HEK293 (cell line): ENCODE data around the gene FAM149B1.
A peak's percentile ranks its signal among the peaks of the same experiment; 100 is the strongest.

Experiments
- CTCF ChIP-seq: fragments of 450-650 bp; formaldehyde crosslinking; IDR thresholded peaks from 2 replicates; pipeline ENCODE4 v1.5.1; 2016; ENCODE audit warnings: missing biosample characterization, missing genetic modification characterization
- GLIS2 ChIP-seq: fragments of 450-650 bp; formaldehyde crosslinking; IDR thresholded peaks from 2 replicates; pipeline ENCODE4 v1.5.1; 2016; ENCODE audit warnings: missing biosample characterization, missing genetic modification characterization
- KLF10 ChIP-seq: fragments of 450-650 bp; IDR thresholded peaks from 2 replicates; pipeline ENCODE4 v1.5.1; 2018; ENCODE audit warnings: missing biosample characterization, mild to moderate bottlenecking, missing genetic modification characterization
- PBX3 ChIP-seq: sonication (generic); formaldehyde crosslinking; IDR thresholded peaks from 2 replicates; pipeline ENCODE4 v1.8.1; 2022; ENCODE audit warnings: mild to moderate bottlenecking, moderate library complexity, missing genetic modification reagents
- SP2 ChIP-seq: fragments of 450-650 bp; formaldehyde crosslinking; IDR thresholded peaks from 2 replicates; pipeline ENCODE4 v1.5.1; 2016; ENCODE audit warnings: missing biosample characterization, missing genetic modification characterization
- SP7 ChIP-seq: fragments of 450-650 bp; formaldehyde crosslinking; IDR thresholded peaks from 2 replicates; pipeline ENCODE4 v1.5.1; 2016; ENCODE audit warnings: missing biosample characterization, missing genetic modification characterization
- ZBTB20 ChIP-seq: fragments of 450-650 bp; formaldehyde crosslinking; IDR thresholded peaks from 2 replicates; pipeline ENCODE4 v1.5.1; 2016; ENCODE audit warnings: missing biosample characterization, missing genetic modification characterization
- ZBTB48 ChIP-seq: fragments of 450-650 bp; formaldehyde crosslinking; IDR thresholded peaks from 2 replicates; pipeline ENCODE4 v1.5.1; 2016; ENCODE audit warnings: missing biosample characterization, missing genetic modification characterization
- ZEB2 ChIP-seq: fragments of 450-650 bp; formaldehyde crosslinking; IDR thresholded peaks from 2 replicates; pipeline ENCODE4 v1.5.1; 2016; ENCODE audit warnings: missing biosample characterization, missing genetic modification characterization
- ZFHX2 ChIP-seq: fragments of 450-650 bp; formaldehyde crosslinking; conservative IDR thresholded peaks from 2 replicates; pipeline ENCODE4 v1.5.1; 2016; ENCODE audit warnings: missing biosample characterization, missing genetic modification characterization
- ZNF184 ChIP-seq: fragments of 450-650 bp; IDR thresholded peaks from 2 replicates; pipeline ENCODE4 v1.5.1; 2018; ENCODE audit warnings: missing biosample characterization, mild to moderate bottlenecking, missing genetic modification characterization
- ZNF2 ChIP-seq: fragments of 450-650 bp; formaldehyde crosslinking; IDR thresholded peaks from 2 replicates; pipeline ENCODE4 v1.5.1; 2016; ENCODE audit warnings: missing biosample characterization, missing genetic modification characterization
- ZNF211 ChIP-seq: fragments of 450-650 bp; formaldehyde crosslinking; IDR thresholded peaks from 2 replicates; pipeline ENCODE4 v1.5.1; 2016; ENCODE audit warnings: low read depth, missing biosample characterization, missing genetic modification characterization
- ZNF214 ChIP-seq: fragments of 450-650 bp; formaldehyde crosslinking; IDR thresholded peaks from 2 replicates; pipeline ENCODE4 v1.5.1; 2017; ENCODE audit warnings: missing biosample characterization, mild to moderate bottlenecking, missing genetic modification characterization, borderline replicate concordance
- ZNF335 ChIP-seq: fragments of 450-650 bp; formaldehyde crosslinking; conservative IDR thresholded peaks from 2 replicates; pipeline ENCODE4 v1.5.1; 2016; ENCODE audit warnings: missing biosample characterization, missing genetic modification characterization
- ZNF391 ChIP-seq: fragments of 450-650 bp; formaldehyde crosslinking; IDR thresholded peaks from 2 replicates; pipeline ENCODE4 v1.5.1; 2016; ENCODE audit warnings: low read depth, missing biosample characterization, missing genetic modification characterization, borderline replicate concordance
- ZNF394 ChIP-seq: fragments of 450-650 bp; formaldehyde crosslinking; IDR thresholded peaks from 2 replicates; pipeline ENCODE4 v1.5.1; 2016; ENCODE audit warnings: missing biosample characterization, missing genetic modification characterization, mild to moderate bottlenecking, moderate library complexity, borderline replicate concordance
- ZNF423 ChIP-seq: fragments of 450-650 bp; formaldehyde crosslinking; IDR thresholded peaks from 2 replicates; pipeline ENCODE4 v1.5.1; 2016; ENCODE audit warnings: missing biosample characterization, missing genetic modification characterization
- ZNF549 ChIP-seq: fragments of 450-650 bp; IDR thresholded peaks from 2 replicates; pipeline ENCODE4 v1.5.1; 2018; ENCODE audit warnings: missing biosample characterization, missing genetic modification characterization, mild to moderate bottlenecking, inconsistent platforms, moderate library complexity
- ZNF561 ChIP-seq: fragments of 450-650 bp; IDR thresholded peaks from 2 replicates; pipeline ENCODE4 v1.5.1; 2018; ENCODE audit warnings: missing biosample characterization, missing genetic modification characterization, borderline replicate concordance
- ZNF585B ChIP-seq: fragments of 450-650 bp; formaldehyde crosslinking; IDR thresholded peaks from 2 replicates; pipeline ENCODE4 v1.5.1; 2016; ENCODE audit warnings: missing biosample characterization, missing genetic modification characterization
- ZNF629 ChIP-seq: fragments of 450-650 bp; formaldehyde crosslinking; IDR thresholded peaks from 2 replicates; pipeline ENCODE4 v1.5.1; 2017; ENCODE audit warnings: missing biosample characterization, missing genetic modification characterization
- ZNF645 ChIP-seq: fragments of 450-650 bp; formaldehyde crosslinking; IDR thresholded peaks from 2 replicates; pipeline ENCODE4; 2016; ENCODE audit warnings: missing biosample characterization, missing genetic modification characterization
- ZNF658 ChIP-seq: fragments of 450-650 bp; formaldehyde crosslinking; IDR thresholded peaks from 2 replicates; pipeline ENCODE4; 2016; ENCODE audit warnings: missing biosample characterization, missing genetic modification characterization
- ZNF76 ChIP-seq: fragments of 450-650 bp; formaldehyde crosslinking; IDR thresholded peaks from 2 replicates; pipeline ENCODE4; 2016; ENCODE audit warnings: low read depth, missing biosample characterization, missing genetic modification characterization, borderline replicate concordance
- TF ChIP-seq, protein P1 (sequence below): fragments of 450-650 bp; formaldehyde crosslinking; IDR thresholded peaks from 2 replicates; pipeline ENCODE4 v1.5.1; 2016; ENCODE audit warnings: missing biosample characterization, missing genetic modification characterization
- TF ChIP-seq, protein P2 (sequence below): fragments of 450-650 bp; formaldehyde crosslinking; IDR thresholded peaks from 2 replicates; pipeline ENCODE4 v1.5.1; 2016; ENCODE audit warnings: missing biosample characterization, missing genetic modification characterization
- TF ChIP-seq, protein P3 (sequence below): fragments of 450-650 bp; formaldehyde crosslinking; IDR thresholded peaks from 2 replicates; pipeline ENCODE4 v1.5.1; 2016; ENCODE audit warnings: missing biosample characterization, missing genetic modification characterization
- TF ChIP-seq, protein P4 (sequence below): fragments of 450-650 bp; IDR thresholded peaks from 2 replicates; pipeline ENCODE4 v1.5.1; 2018; ENCODE audit warnings: missing biosample characterization, missing genetic modification characterization

FAM149B1 gene

DNA sequence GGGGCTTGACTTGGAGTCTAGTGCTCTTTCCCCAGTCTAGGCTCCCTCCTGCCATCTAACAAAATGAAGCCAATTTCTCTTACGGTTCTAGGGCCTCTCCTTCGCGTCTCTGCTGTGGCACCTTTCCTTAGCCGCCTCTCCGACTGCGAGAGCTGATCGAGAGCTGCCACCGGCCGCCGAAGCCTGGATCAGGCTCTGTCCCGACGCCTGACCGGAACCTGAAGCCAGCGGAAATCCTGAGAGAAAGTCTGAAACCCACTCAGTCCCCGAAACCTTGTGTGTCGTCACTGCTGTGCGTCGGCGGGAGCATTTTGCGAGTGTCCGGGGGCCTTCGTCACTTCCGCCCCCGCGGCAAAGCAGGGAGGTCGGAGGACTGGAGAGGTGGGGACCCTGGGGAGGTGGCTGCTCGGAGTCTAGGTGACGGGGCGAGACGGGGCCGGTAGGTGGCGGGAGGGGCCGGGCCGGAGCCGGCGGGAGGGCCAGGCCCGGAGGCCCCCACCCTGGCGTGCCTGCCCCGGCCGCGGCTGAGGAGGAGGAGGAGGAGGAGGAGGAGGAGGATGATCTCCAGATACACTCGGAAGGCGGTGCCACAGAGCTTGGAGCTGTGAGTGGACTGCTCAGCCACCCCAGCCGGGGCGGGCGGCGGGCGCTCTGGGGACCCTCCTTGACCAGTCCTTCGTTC, at the start of gene FAM149B1, which contains the start of gene ECD (continued):
- TF ChIP-seq ZFHX2 (tag by site-specific recombination): peak; percentile 90
- no peak for TF ChIP-seq ZNF2 (tag by site-specific recombination)
- no peak for TF ChIP-seq ZNF658 (tag by site-specific recombination)
- TF ChIP-seq, protein P1, sequence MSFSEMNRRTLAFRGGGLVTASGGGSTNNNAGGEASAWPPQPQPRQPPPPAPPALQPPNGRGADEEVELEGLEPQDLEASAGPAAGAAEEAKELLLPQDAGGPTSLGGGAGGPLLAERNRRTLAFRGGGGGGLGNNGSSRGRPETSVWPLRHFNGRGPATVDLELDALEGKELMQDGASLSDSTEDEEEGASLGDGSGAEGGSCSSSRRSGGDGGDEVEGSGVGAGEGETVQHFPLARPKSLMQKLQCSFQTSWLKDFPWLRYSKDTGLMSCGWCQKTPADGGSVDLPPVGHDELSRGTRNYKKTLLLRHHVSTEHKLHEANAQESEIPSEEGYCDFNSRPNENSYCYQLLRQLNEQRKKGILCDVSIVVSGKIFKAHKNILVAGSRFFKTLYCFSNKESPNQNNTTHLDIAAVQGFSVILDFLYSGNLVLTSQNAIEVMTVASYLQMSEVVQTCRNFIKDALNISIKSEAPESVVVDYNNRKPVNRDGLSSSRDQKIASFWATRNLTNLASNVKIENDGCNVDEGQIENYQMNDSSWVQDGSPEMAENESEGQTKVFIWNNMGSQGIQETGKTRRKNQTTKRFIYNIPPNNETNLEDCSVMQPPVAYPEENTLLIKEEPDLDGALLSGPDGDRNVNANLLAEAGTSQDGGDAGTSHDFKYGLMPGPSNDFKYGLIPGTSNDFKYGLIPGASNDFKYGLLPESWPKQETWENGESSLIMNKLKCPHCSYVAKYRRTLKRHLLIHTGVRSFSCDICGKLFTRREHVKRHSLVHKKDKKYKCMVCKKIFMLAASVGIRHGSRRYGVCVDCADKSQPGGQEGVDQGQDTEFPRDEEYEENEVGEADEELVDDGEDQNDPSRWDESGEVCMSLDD (tag by site-specific recombination): 0 out of 2 replicates have a peak, but pooled peaks have one; percentile 30
- TF ChIP-seq ZNF184 (tag by site-specific recombination): no peak; the same call in 1 of the 2 replicates
- TF ChIP-seq ZBTB20 (tag by site-specific recombination): peak; percentile 74; the same call in 1 of the 2 replicates
- TF ChIP-seq, protein P2, sequence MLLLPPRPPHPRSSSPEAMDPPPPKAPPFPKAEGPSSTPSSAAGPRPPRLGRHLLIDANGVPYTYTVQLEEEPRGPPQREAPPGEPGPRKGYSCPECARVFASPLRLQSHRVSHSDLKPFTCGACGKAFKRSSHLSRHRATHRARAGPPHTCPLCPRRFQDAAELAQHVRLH (tag by site-specific recombination): peak; percentile 83
- peak; percentile 69; the same call in 1 of the 2 replicates for TF ChIP-seq PBX3 (CRISPR knock-in tag)
- TF ChIP-seq, protein P3, sequence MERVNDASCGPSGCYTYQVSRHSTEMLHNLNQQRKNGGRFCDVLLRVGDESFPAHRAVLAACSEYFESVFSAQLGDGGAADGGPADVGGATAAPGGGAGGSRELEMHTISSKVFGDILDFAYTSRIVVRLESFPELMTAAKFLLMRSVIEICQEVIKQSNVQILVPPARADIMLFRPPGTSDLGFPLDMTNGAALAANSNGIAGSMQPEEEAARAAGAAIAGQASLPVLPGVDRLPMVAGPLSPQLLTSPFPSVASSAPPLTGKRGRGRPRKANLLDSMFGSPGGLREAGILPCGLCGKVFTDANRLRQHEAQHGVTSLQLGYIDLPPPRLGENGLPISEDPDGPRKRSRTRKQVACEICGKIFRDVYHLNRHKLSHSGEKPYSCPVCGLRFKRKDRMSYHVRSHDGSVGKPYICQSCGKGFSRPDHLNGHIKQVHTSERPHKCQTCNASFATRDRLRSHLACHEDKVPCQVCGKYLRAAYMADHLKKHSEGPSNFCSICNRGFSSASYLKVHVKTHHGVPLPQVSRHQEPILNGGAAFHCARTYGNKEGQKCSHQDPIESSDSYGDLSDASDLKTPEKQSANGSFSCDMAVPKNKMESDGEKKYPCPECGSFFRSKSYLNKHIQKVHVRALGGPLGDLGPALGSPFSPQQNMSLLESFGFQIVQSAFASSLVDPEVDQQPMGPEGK (tag by site-specific recombination): peak; percentile 91
- no peak for TF ChIP-seq ZNF214 (tag by site-specific recombination)
- 0 out of 2 replicates have a peak, but pooled peaks have one; percentile 54 for TF ChIP-seq ZNF561 (tag by site-specific recombination)
- TF ChIP-seq ZNF394 (tag by site-specific recombination): 0 out of 2 replicates have a peak, but pooled peaks have one; percentile 20
- peak; percentile 48; the same call in 1 of the 2 replicates for TF ChIP-seq ZNF423
- TF ChIP-seq ZEB2 (tag by site-specific recombination): 0 out of 2 replicates have a peak, but pooled peaks have one; percentile 34
- peak; percentile 64; the same call in 1 of the 2 replicates for TF ChIP-seq ZBTB48 (tag by site-specific recombination)
- TF ChIP-seq ZNF585B: no peak
- TF ChIP-seq SP2 (tag by site-specific recombination): peak; percentile 88
- peak; percentile 81; the same call in 1 of the 2 replicates for TF ChIP-seq ZNF391 (tag by site-specific recombination)
- TF ChIP-seq ZNF211 (tag by site-specific recombination): no peak
- TF ChIP-seq ZNF629 (tag by site-specific recombination): peak; percentile 99
- TF ChIP-seq SP7 (tag by site-specific recombination): peak; percentile 70
- TF ChIP-seq ZNF335: peak; percentile 78
- peak; percentile 54; the same call in 1 of the 2 replicates for TF ChIP-seq ZNF76 (tag by site-specific recombination)
- peak; percentile 73; the same call in 1 of the 2 replicates for TF ChIP-seq CTCF
- no peak for TF ChIP-seq ZNF645 (tag by site-specific recombination)
- TF ChIP-seq ZNF549 (tag by site-specific recombination): no peak
- peak; percentile 97 for TF ChIP-seq GLIS2 (tag by site-specific recombination)
- TF ChIP-seq, protein P4, sequence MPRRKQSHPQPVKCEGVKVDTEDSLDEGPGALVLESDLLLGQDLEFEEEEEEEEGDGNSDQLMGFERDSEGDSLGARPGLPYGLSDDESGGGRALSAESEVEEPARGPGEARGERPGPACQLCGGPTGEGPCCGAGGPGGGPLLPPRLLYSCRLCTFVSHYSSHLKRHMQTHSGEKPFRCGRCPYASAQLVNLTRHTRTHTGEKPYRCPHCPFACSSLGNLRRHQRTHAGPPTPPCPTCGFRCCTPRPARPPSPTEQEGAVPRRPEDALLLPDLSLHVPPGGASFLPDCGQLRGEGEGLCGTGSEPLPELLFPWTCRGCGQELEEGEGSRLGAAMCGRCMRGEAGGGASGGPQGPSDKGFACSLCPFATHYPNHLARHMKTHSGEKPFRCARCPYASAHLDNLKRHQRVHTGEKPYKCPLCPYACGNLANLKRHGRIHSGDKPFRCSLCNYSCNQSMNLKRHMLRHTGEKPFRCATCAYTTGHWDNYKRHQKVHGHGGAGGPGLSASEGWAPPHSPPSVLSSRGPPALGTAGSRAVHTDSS (tag by site-specific recombination): peak; percentile 96
- 0 out of 2 replicates have a peak, but pooled peaks have one; percentile 42 for TF ChIP-seq KLF10 (tag by site-specific recombination)
